Pancreas (tissue), 10 donors: ENCODE measurements around the gene PHACTR3. TPM values are rescaled to one million over a fixed set of nuclear protein-coding genes. Genes with fewer than 3 reads are reported as not detected.

Source experiments
- ATAC-seq, 4 donors: fragments of 200-7000 bp; cut with Tn5 transposase; one replicate each; pipeline versions ENCODE4 v1.8.0 to v1.9.1; 2020; ENCODE audit warnings: mild to moderate bottlenecking in 4 of 4, moderate library complexity in 4 of 4
- DNase-seq, 6 donors: peaks; one replicate each; pipeline ENCODE4 v3.0.0-alpha.2; 2020
- FAIRE-seq: peaks from 2 replicates; lab custom pipeline; 2012; peaks lifted over from hg19 to GRCh38; lab: Jason Lieb, UNC
- H3K27ac ChIP-seq, 4 donors: fragments of 200-600 bp; sonication (generic); 1 replicate in 3 of 4; 2 replicates in 1 of 4; pipeline versions ENCODE4 v1.5.0 to v1.8.0; 2020
- H3K27me3 ChIP-seq, 4 donors: fragments of 200-600 bp; one replicate each; pipeline ENCODE4 v1.8.0; 2021
- H3K36me3 ChIP-seq, 3 donors: fragments of 200-600 bp; sonication (generic) in 1 of 3; one replicate each; pipeline versions ENCODE4 v1.5.0 to v1.8.0; 2020 to 2021
- H3K4me1 ChIP-seq, 3 donors: fragments of 200-600 bp; one replicate each; pipeline ENCODE4 v1.8.0; 2021
- H3K4me3 ChIP-seq, 4 donors: fragments of 200-600 bp; sonication (generic) in 2 of 4; one replicate each; pipeline versions ENCODE4 v1.5.0 to v1.8.0; 2020 to 2021
- H3K9me3 ChIP-seq, 4 donors: fragments of 200-600 bp; one replicate each; pipeline ENCODE4 v1.8.0; 2021
- WGBS, 2 donors: extraction: QIAGEN DNeasy Blood & Tissue Kit; methylation state at CpG; one replicate each; pipeline ENCODE4 v1.1.7; 2013; 5-methylcytosine and 5-hydroxymethylcytosine counted together
- intact Hi-C, 3 donors: fragments of 100-400 bp; cut with DNase I; formaldehyde crosslinking; loops; one replicate each; pipeline versions ENCODE4 v1.11.1 to v1.14.2; 2022
- polyA plus RNA-seq, 2 donors: library from polyadenylated mRNA; stranded (reverse); fragments of 200-250 nt; gene quantifications; one replicate each; pipeline ENCODE4 v1.2.3, GENCODE V29; 2013
- total RNA-seq, 6 donors: library from RNA; stranded (reverse); fragmentation: NEBNext Ultra II Directional in 4 of 6; extraction: Animal tissue kit (Norgen Biotek cat#: 25700) in 4 of 6; gene quantifications; one replicate each; pipeline versions ENCODE4 v1.2.1 to v1.2.4, GENCODE V29; 2021 to 2023
- TF ChIP-seq, protein P1 (sequence below), 4 donors: fragments of 200-600 bp; sonication (generic) in 3 of 4; IDR thresholded peaks; one replicate each; pipeline versions ENCODE4 v1.5.0 to v1.8.0; 2021; ENCODE audit warnings: antibody characterized with exemption in 4 of 4
- donor health status: healthy with polysubstance abuse.
- donor health status: DM: no; HTN: no; CAD: no; lungs with moderate emphysema.
- donor health status: DM: no; HTN: no; CAD: no.
- donor health status: control.
- donor health status: control.
- donor health status: Bipolar disorder and iron deficiency.
- donor health status: DM: yes; HTN: yes; CAD: no.
- donor health status: DM: no; HTN: no; CAD: no.
- donor health status: DM: no; HTN: no; CAD: no.
- donor health status: DM: yes; HTN: yes; CAD: no.

Gene PHACTR3
- total and polyA plus RNA-seq, 8 donors, result 0.14 to 1.5 (median 0.35) TPM; not detected in 3

DNA sequence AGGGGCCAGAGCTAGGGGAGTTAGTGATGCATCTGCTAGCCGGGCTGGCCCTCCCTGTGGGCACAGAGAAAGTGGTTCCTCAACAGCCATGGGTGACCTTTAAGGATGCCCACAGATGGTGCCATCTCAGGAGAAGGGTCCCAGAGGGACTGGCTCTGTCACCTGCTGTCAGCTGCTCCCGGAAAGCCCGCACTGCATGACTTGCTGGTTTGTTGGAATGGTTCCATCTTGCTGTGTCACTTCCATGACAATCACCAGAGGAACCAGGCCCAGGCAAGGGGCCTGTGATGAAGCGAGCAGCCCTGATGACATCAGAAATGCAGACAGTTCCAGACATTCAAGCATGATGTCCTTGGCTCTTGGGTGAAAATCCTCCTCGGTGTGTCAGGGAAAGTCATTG lies 125.2 kb downstream of the PHACTR3 start:
- intact Hi-C loops, result no loop called here
- H3K4me3 ChIP-seq, result no peak overlapping the region
- FAIRE-seq, result no peak
- no peak for DNase-seq
- no peaks in the 10 kb centered on the region for H3K4me1 ChIP-seq
- H3K27ac ChIP-seq, result no peak overlapping the region
- no peaks in the 10 kb centered on the region for H3K9me3 ChIP-seq
- peaks cover 0 to 9% (median 0%) of the 10 kb centered on the region in 4 donors for H3K27me3 ChIP-seq
- WGBS, 2 donors, result 83 to 85% methylated on average over 5 of the region's 5 CpGs
- no peaks in the 10 kb centered on the region for H3K36me3 ChIP-seq
- ATAC-seq, result no peak
- TF ChIP-seq, protein P1, sequence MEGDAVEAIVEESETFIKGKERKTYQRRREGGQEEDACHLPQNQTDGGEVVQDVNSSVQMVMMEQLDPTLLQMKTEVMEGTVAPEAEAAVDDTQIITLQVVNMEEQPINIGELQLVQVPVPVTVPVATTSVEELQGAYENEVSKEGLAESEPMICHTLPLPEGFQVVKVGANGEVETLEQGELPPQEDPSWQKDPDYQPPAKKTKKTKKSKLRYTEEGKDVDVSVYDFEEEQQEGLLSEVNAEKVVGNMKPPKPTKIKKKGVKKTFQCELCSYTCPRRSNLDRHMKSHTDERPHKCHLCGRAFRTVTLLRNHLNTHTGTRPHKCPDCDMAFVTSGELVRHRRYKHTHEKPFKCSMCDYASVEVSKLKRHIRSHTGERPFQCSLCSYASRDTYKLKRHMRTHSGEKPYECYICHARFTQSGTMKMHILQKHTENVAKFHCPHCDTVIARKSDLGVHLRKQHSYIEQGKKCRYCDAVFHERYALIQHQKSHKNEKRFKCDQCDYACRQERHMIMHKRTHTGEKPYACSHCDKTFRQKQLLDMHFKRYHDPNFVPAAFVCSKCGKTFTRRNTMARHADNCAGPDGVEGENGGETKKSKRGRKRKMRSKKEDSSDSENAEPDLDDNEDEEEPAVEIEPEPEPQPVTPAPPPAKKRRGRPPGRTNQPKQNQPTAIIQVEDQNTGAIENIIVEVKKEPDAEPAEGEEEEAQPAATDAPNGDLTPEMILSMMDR (IDR thresholded peaks at IDR 0.05), result no peak

DNA sequence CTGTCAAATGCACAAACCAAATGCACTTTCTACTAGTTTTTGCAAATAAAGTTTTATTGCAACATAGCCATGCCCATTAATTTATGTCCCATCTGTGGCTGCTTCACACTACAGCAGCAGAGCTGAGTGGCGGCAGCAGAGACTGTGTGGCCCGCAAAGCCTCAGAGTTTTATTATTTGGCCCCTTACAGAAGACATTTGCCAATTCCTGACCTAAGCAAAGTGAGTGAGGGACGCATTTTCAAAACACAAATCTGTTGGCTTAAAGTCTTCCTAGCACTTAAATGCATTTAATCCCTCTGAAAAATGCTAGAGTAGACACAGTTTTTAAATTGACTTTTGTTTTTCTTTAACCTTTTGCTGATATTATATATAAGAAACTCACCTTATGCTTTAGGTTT lies 126.4 kb downstream of the PHACTR3 start:
- TF ChIP-seq, protein P1 (IDR thresholded peaks at IDR 0.05), result no peak
- no peaks in the 10 kb centered on the region for H3K4me1 ChIP-seq
- ATAC-seq (no peak), DNase-seq (no peak), FAIRE-seq (no peak)
- WGBS, 2 donors, result 81 to 90% methylated on average over 3 of the region's 3 CpGs
- H3K4me3 ChIP-seq, result no peak overlapping the region
- intact Hi-C loops, result no loop called here
- no peak overlapping the region for H3K27ac ChIP-seq
- peaks cover 0 to 9% (median 0%) of the 10 kb centered on the region in 4 donors for H3K27me3 ChIP-seq
- H3K9me3 ChIP-seq, result no peaks in the 10 kb centered on the region
- H3K36me3 ChIP-seq, result no peaks in the 10 kb centered on the region

DNA sequence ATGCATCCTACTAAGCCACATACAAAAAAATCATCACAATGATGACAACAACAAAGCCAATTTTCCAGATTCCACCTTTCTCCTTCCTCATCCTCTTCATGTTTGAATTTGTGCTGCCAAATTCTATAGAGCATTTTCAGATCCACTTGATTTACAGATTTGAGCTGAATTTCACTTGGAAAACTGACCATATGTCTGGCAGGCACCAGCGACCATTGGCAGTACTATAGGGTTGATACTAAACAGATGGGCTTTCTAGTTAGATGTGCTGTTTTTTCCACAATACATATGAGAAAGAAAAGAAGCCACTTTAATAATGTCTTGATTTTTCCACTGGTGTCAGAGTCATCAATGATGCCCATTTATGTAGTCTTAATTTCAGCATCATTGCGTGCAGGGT lies 127.0 kb downstream of the PHACTR3 start:
- Histone ChIP-seq H3K4me1 (no peaks in the 10 kb centered on the region), H3K27ac (no peak overlapping the region), H3K27me3 (peaks cover 0 to 9% (median 0%) of the 10 kb centered on the region in 4 donors), H3K36me3 (no peaks in the 10 kb centered on the region), H3K9me3 (no peaks in the 10 kb centered on the region), H3K4me3 (no peak overlapping the region)
- FAIRE-seq (no peak), ATAC-seq (no peak), DNase-seq (no peak)
- TF ChIP-seq, protein P1 (IDR thresholded peaks at IDR 0.05), result no peak
- intact Hi-C loops, result no loop called here
- WGBS, 2 donors, result 80 to 87% methylated on average over 2 of the region's 2 CpGs

DNA sequence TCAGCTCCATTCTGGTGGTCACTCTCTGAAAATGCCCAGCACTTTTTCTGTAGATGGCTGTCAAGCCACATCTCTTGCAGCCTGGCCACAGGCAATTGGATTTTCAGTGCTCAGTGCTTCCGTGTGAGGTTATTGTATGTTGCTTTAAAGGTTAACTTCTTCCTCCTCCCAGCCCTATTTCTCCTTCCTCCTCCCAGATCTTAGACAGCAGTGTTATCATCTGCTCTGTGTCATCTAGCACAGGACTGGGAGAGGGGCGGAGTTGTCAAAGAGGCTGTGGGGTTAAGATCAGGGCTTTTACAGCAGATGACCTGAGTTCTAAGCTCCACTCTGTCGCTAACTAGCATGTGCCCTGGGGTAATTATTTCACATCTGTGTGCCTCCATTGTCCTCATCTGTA lies 129.0 kb downstream of the PHACTR3 start:
- no peaks in the 10 kb centered on the region for H3K36me3 ChIP-seq
- DNase-seq (no peak), FAIRE-seq (no peak), ATAC-seq (no peak)
- intact Hi-C loops, result no loop called here
- no peak overlapping the region for H3K27ac ChIP-seq
- TF ChIP-seq, protein P1 (IDR thresholded peaks at IDR 0.05), result no peak
- no peaks in the 10 kb centered on the region for H3K4me1 ChIP-seq
- WGBS, 2 donors, result 62 to 73% methylated on average over 3 of the region's 3 CpGs
- H3K9me3 ChIP-seq, result no peaks in the 10 kb centered on the region
- H3K27me3 ChIP-seq, result peaks cover 0 to 2% (median 0%) of the 10 kb centered on the region in 4 donors
- no peak overlapping the region for H3K4me3 ChIP-seq

DNA sequence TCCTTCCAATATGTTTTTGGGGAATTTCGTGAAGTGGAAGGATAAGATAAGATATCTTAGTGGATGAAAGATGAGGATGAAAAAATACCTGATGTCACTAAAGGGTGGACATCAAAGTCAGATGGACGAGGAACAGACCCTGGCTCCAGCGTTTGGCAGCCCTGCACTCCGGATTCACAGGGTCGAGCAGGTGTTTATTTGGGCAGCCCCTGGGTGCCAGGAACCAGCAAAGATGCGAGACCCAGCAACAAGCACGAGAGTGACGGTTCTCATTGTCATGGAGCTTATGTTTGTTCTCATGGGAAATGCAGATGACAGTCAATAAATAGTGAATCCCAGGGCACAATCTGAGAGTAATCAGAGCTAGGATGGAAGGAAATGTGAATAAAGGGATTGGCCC lies 131.1 kb downstream of the PHACTR3 start:
- no peak for DNase-seq
- no peak for FAIRE-seq
- ATAC-seq, result no peak
- TF ChIP-seq, protein P1 (IDR thresholded peaks at IDR 0.05), result no peak
- Histone ChIP-seq H3K9me3 (no peaks in the 10 kb centered on the region), H3K4me3 (no peak overlapping the region), H3K27ac (no peak overlapping the region), H3K4me1 (no peaks in the 10 kb centered on the region), H3K27me3 (no peaks in the 10 kb centered on the region), H3K36me3 (no peaks in the 10 kb centered on the region)
- intact Hi-C loops, result no loop called here
- WGBS, 2 donors, result 36 to 41% methylated on average over 8 of the region's 8 CpGs
